GM12872 (cell line): ENCODE measurements around the gene ZNF185.

ENCODE experiments used
- TF ChIP-seq, protein P1 (sequence below): IDR thresholded peaks from 3 replicates; pipeline ENCODE4 v1.5.1; 2011; ENCODE audit warnings: low read depth, mild to moderate bottlenecking, low read length, moderate library complexity; ENCODE audit not compliant: insufficient read depth

The ZNF185 gene

DNA sequence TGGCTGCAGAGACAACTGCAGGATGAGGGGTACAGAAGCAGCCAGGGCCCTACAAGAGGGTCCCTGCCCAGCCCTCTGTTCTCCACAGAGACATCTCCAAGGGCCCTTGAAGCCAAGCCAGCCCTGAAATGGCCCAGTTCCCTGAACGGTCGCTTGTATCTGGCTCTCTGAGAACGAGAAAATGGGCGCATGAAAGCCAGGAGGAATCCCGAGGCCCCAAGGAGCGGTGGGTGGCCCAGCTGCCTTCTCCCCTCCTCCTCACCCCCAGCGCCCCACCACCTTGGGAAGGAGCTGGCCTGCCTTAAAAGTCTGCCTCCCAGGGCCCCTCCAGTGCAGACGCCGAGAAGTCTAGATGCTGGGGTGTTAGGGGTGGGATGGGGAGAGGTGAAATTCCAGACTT lies 5.7 kb downstream of the ZNF185 start:
- TF ChIP-seq, protein P1, sequence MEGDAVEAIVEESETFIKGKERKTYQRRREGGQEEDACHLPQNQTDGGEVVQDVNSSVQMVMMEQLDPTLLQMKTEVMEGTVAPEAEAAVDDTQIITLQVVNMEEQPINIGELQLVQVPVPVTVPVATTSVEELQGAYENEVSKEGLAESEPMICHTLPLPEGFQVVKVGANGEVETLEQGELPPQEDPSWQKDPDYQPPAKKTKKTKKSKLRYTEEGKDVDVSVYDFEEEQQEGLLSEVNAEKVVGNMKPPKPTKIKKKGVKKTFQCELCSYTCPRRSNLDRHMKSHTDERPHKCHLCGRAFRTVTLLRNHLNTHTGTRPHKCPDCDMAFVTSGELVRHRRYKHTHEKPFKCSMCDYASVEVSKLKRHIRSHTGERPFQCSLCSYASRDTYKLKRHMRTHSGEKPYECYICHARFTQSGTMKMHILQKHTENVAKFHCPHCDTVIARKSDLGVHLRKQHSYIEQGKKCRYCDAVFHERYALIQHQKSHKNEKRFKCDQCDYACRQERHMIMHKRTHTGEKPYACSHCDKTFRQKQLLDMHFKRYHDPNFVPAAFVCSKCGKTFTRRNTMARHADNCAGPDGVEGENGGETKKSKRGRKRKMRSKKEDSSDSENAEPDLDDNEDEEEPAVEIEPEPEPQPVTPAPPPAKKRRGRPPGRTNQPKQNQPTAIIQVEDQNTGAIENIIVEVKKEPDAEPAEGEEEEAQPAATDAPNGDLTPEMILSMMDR, result no peak

DNA sequence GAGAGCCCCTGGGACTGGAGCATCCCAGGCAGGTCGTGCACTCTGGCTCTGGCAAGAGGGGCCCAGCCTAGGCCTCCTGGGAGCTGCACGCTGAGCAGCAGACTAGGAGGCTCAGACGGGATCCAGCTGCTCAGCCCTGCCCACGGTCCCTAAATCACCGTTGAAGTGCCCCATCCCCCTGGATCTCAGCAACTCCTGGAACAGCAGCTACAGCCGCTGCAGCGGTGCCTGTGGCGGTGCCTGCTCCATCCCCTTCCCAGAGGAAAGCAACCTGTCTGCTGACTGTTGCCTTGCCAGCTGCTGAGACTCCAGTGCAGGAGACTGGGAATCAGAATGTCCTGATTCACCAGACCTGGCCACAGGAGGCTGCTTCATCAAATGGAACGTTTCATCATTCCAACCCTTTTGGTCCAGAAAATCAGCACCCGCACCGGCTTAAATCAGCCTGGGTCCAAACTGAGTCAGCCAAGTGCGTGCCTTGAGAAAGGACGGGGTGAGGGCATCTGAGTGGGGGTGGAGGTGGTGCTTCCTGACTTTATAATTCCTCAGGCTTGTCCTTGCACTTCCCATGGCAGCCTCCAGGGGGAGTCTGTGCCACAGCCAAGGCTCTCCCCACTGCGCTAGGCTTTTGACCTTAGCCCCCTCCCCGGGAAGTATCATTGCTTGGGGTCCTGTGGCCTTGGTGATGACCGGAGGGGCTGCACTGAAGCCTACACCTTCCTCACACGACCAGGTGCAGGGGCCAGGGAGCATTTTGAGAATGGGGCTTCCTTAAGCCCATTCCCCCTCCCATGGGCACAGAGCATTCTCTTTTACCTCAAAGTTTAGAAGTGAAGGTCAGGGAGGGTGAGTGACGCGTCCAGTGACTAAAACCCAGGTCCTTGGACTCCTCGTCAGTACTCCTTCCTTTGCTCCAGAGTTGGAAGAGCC lies 6.5 kb downstream of the ZNF185 start:
- TF ChIP-seq, protein P1, result peak; percentile 80

DNA sequence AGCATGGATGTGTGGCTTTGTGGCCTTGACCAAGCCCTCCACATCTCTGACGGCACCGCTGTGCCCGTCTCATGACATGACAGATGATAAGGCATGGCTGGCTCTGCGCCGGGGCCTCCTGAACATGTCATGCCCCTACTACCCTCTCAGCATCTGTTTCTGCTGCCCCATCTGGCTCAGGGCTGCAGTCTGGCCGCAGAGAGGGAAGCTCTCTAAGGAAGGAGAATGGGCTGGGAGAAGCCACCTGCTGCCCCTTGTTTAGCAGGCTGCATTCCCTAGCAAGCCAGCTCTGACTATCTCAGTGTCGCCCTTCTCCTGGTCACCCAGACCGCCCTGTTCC lies 7.2 kb downstream of the ZNF185 start:
- TF ChIP-seq, protein P1, result no peak

DNA sequence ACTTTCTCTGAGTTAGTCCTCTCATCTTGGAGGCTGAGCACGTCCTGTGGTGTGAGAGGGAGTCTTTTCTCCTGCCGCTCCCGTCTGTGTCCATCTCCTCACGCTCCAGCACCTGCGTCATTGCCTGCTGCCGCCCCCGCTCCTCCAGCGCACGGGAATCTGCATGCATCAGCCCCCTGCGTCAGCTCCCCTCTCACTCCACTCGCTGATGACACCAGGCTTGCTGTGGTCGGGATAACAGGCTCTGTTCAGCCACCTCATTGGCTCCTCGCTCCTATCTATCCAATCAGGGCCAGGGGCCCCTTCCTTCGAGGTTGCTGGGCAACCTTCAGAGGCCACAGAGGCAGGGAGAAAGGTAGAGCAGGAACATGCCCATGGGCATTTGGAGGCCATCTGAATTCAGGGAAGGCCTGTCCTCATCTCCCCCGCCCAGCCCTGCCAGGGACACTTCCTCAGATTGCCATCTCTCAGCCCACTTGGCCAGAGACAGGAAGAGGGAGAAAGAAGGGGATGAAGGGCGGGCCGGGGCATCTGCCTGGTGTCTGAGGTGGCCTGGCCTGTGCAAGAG lies 9.3 kb downstream of the ZNF185 start:
- TF ChIP-seq, protein P1, result no peak

DNA sequence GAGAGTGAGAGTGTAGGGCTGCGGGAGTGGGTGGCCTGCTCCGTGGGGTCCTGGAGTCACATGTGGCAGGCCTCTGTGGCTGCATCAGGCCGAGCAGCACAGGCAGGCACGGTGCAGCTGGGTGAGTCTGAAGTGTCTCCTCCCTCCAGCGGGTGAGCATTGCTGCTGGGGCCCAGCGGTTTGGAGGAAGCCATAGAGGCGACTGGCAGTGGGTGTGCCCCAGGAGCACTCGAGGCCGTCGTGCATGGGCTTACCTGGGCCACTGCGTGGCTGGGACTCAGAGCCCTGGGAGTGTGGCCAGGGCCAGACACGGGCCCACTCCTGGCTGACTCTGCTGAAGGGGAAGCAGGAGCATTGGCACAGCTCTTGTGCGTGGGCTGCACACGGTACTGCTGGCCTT lies 10.6 kb downstream of the ZNF185 start:
- TF ChIP-seq, protein P1, result no peak

DNA sequence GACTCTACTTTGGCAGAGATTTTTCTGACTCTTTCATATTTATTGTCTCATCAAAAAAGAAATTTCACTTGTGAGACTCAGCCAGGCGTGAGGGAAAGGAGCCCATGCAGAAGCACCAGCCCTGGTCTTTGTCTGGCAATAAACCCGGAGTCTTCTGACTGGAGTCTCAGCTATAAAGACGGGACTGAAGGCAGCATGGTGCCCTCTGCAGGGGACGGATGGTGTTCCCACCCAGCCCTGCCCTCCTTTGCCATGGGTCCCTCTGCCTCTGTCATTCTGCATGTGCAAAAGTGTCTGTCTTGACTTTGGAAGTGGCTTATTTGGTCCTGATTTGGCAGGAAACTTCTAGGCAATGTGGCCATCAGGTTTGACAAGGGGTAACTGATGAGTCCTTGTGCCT lies 14.2 kb downstream of the ZNF185 start:
- TF ChIP-seq, protein P1, result peak; percentile 41

DNA sequence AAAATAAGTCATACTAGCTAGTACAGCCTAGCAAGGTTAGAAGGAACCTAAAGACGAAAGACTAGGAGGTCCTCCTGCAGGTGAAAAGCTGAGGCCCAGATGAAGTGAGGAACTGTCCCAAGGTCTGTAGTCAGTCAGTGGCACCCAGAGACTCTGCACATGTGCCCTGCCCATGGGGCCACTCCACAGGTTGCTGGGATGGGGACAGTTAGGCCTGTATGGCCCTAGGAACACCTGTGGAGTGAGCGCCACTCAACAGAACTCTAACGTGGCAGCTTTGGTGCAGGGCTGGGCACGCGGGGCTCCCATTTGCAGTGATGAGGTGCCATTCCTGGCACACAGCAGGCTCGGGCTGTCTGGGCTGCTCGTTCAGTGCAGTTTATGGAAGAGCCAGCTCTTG lies 14.8 kb downstream of the ZNF185 start:
- TF ChIP-seq, protein P1, result no peak
